ENCODE data around the gene CDH13.

CDH13 gene

DNA sequence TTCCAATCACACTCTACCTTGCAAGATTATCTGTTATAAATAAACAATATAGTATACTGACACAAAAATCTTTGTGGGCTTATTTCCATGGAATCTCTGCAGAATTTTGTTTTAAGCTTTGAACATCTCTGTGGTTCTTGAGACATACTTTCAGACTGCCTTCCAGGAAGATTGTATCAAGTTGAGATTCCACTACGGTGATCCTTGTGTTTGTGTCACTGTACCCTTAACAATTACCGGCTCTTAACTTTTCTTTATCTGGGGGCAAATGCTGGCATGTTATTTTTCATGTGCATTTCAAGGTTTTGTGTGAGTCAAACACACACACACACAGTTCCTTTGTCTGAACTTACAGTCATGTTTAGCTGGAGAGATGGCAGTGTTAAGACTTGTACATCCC is 708.3 kb downstream of the CDH13 start:
- no peak for ATAC-seq
- TF ChIP-seq GLIS3 (CRISPR knock-in tag; IDR thresholded peaks at IDR 0.05) (no peak), ZC3H10 (CRISPR knock-in tag; IDR thresholded peaks at IDR 0.05) (no peak), ESRRG (CRISPR knock-in tag; IDR thresholded peaks at IDR 0.05) (no peak), ZFP3 (CRISPR knock-in tag; IDR thresholded peaks at IDR 0.05) (no peak), RARB (CRISPR knock-in tag; IDR thresholded peaks at IDR 0.05) (no peak), ZNF70 (CRISPR knock-in tag; IDR thresholded peaks at IDR 0.05) (no peak), TOX (CRISPR knock-in tag; IDR thresholded peaks at IDR 0.05; ENCODE audit: borderline replicate concordance) (no peak), ISL1 (CRISPR knock-in tag; IDR thresholded peaks at IDR 0.05) (no peak), SNAI2 (CRISPR knock-in tag; IDR thresholded peaks at IDR 0.05) (no peak), PPARA (CRISPR knock-in tag; IDR thresholded peaks at IDR 0.05; ENCODE audit: borderline replicate concordance) (no peak), BACH2 (CRISPR knock-in tag; IDR thresholded peaks at IDR 0.05; ENCODE audit: borderline replicate concordance) (no peak)
- TF ChIP-seq, protein P1, sequence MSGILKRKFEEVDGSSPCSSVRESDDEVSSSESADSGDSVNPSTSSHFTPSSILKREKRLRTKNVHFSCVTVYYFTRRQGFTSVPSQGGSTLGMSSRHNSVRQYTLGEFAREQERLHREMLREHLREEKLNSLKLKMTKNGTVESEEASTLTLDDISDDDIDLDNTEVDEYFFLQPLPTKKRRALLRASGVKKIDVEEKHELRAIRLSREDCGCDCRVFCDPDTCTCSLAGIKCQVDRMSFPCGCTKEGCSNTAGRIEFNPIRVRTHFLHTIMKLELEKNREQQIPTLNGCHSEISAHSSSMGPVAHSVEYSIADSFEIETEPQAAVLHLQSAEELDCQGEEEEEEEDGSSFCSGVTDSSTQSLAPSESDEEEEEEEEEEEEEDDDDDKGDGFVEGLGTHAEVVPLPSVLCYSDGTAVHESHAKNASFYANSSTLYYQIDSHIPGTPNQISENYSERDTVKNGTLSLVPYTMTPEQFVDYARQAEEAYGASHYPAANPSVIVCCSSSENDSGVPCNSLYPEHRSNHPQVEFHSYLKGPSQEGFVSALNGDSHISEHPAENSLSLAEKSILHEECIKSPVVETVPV (CRISPR knock-in tag; IDR thresholded peaks at IDR 0.05) = no peak
- TF ChIP-seq, protein P2, sequence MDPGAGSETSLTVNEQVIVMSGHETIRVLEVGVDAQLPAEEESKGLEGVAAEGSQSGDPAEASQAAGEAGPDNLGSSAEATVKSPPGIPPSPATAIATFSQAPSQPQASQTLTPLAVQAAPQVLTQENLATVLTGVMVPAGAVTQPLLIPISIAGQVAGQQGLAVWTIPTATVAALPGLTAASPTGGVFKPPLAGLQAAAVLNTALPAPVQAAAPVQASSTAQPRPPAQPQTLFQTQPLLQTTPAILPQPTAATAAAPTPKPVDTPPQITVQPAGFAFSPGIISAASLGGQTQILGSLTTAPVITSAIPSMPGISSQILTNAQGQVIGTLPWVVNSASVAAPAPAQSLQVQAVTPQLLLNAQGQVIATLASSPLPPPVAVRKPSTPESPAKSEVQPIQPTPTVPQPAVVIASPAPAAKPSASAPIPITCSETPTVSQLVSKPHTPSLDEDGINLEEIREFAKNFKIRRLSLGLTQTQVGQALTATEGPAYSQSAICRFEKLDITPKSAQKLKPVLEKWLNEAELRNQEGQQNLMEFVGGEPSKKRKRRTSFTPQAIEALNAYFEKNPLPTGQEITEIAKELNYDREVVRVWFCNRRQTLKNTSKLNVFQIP (CRISPR knock-in tag; IDR thresholded peaks at IDR 0.05; ENCODE audit: borderline replicate concordance, low read depth) = no peak

DNA sequence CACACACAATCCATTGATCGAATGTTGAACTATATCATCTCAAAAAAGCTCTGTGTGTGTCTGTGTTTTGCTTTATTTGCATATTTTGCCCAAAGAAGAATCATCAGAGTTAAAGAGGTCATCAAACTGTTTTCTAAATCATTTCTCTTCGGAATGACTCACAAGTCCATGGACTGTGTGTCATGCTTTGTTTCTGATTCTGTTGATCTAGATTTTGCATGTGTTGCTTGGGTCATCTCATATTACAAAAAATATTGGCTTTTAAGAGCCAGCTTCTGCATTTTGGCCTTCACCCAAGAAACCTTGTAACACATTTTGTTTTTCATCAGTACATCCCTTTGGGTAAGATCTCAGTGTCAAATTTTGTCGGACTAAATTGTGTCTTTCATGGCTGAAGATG is 709.8 kb downstream of the CDH13 start:
- ATAC-seq = peak; percentile 72
- TF ChIP-seq TOX (CRISPR knock-in tag; IDR thresholded peaks at IDR 0.05; ENCODE audit: borderline replicate concordance) = no peak
- TF ChIP-seq, protein P1 (CRISPR knock-in tag; IDR thresholded peaks at IDR 0.05) = no peak
- TF ChIP-seq GLIS3 (CRISPR knock-in tag; IDR thresholded peaks at IDR 0.05) = no peak
- TF ChIP-seq, protein P2 (CRISPR knock-in tag; IDR thresholded peaks at IDR 0.05; ENCODE audit: borderline replicate concordance, low read depth) = no peak
- TF ChIP-seq CSDC2 (CRISPR knock-in tag; IDR thresholded peaks at IDR 0.05) = no peak
- no peak for TF ChIP-seq OSR1 (CRISPR knock-in tag; IDR thresholded peaks at IDR 0.05)
- no peak for TF ChIP-seq PPARA (CRISPR knock-in tag; IDR thresholded peaks at IDR 0.05; ENCODE audit: borderline replicate concordance)
- TF ChIP-seq ZC3H10 (CRISPR knock-in tag; IDR thresholded peaks at IDR 0.05) = no peak
- TF ChIP-seq ESRRG (CRISPR knock-in tag; IDR thresholded peaks at IDR 0.05) = no peak
- TF ChIP-seq ISL1 (CRISPR knock-in tag; IDR thresholded peaks at IDR 0.05) = no peak
- no peak for TF ChIP-seq ZFP30 (CRISPR knock-in tag; IDR thresholded peaks at IDR 0.05)
- TF ChIP-seq ZNF70 (CRISPR knock-in tag; IDR thresholded peaks at IDR 0.05) = no peak
- no peak for TF ChIP-seq BACH2 (CRISPR knock-in tag; IDR thresholded peaks at IDR 0.05; ENCODE audit: borderline replicate concordance)
- TF ChIP-seq ZFP3 (CRISPR knock-in tag; IDR thresholded peaks at IDR 0.05) = no peak
- TF ChIP-seq RARB (CRISPR knock-in tag; IDR thresholded peaks at IDR 0.05) = no peak
- no peak for TF ChIP-seq TCF4 (CRISPR knock-in tag; IDR thresholded peaks at IDR 0.05; ENCODE audit: borderline replicate concordance)

DNA sequence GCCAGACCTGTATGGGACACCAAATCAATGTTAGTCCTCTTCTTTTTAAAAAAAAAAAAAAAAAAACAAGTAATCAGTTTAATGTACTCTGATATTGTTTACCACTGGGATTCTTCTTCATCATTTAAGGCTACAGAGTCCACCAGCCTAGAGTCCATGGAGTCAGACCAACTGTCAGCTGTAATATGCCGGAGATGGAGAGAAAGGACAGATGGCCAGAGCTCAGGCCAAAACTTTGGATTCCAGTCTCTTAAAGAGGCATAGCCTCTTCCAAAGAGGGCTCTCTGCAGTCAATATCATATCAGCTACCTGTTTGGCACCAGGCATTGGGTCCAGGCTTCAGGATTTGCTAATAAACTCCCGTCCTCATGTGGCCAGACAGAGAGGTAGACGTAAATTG is 711.4 kb downstream of the CDH13 start:
- peak; percentile 82 for ATAC-seq
- TF ChIP-seq ARNTL (CRISPR knock-in tag; IDR thresholded peaks at IDR 0.05; ENCODE audit: borderline replicate concordance, low read depth) (no peak), TCF4 (CRISPR knock-in tag; IDR thresholded peaks at IDR 0.05; ENCODE audit: borderline replicate concordance) (no peak), BACH2 (CRISPR knock-in tag; IDR thresholded peaks at IDR 0.05; ENCODE audit: borderline replicate concordance) (no peak), ZC3H10 (CRISPR knock-in tag; IDR thresholded peaks at IDR 0.05) (no peak), ZNF70 (CRISPR knock-in tag; IDR thresholded peaks at IDR 0.05) (no peak), ZNF565 (CRISPR knock-in tag; conservative IDR thresholded peaks at IDR 0.05; ENCODE audit: low read depth) (no peak), OSR1 (CRISPR knock-in tag; IDR thresholded peaks at IDR 0.05) (no peak), SNAI2 (CRISPR knock-in tag; IDR thresholded peaks at IDR 0.05) (no peak), CSDC2 (CRISPR knock-in tag; IDR thresholded peaks at IDR 0.05) (no peak), ESRRG (CRISPR knock-in tag; IDR thresholded peaks at IDR 0.05) (no peak), TOX (CRISPR knock-in tag; IDR thresholded peaks at IDR 0.05; ENCODE audit: borderline replicate concordance) (no peak), ISL1 (CRISPR knock-in tag; IDR thresholded peaks at IDR 0.05) (no peak)
- TF ChIP-seq, protein P3, sequence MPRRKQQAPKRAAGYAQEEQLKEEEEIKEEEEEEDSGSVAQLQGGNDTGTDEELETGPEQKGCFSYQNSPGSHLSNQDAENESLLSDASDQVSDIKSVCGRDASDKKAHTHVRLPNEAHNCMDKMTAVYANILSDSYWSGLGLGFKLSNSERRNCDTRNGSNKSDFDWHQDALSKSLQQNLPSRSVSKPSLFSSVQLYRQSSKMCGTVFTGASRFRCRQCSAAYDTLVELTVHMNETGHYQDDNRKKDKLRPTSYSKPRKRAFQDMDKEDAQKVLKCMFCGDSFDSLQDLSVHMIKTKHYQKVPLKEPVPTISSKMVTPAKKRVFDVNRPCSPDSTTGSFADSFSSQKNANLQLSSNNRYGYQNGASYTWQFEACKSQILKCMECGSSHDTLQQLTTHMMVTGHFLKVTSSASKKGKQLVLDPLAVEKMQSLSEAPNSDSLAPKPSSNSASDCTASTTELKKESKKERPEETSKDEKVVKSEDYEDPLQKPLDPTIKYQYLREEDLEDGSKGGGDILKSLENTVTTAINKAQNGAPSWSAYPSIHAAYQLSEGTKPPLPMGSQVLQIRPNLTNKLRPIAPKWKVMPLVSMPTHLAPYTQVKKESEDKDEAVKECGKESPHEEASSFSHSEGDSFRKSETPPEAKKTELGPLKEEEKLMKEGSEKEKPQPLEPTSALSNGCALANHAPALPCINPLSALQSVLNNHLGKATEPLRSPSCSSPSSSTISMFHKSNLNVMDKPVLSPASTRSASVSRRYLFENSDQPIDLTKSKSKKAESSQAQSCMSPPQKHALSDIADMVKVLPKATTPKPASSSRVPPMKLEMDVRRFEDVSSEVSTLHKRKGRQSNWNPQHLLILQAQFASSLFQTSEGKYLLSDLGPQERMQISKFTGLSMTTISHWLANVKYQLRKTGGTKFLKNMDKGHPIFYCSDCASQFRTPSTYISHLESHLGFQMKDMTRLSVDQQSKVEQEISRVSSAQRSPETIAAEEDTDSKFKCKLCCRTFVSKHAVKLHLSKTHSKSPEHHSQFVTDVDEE (CRISPR knock-in tag; IDR thresholded peaks at IDR 0.05) = no peak
- TF ChIP-seq, protein P1 (CRISPR knock-in tag; IDR thresholded peaks at IDR 0.05) = no peak

Data from SK-N-SH treated with all-trans-retinoic acid at 6 μM for 48 hours (cell line).